Inflammatory macrophage treated with lipopolysaccharide for 1 hour (primary cell): ENCODE measurements around the gene RGS11.

Experiments
- DNase-seq, 2 donors: peaks; one replicate each; pipeline ENCODE4 v3.0.0-alpha.2; 2020 to 2022

Gene RGS11

DNA sequence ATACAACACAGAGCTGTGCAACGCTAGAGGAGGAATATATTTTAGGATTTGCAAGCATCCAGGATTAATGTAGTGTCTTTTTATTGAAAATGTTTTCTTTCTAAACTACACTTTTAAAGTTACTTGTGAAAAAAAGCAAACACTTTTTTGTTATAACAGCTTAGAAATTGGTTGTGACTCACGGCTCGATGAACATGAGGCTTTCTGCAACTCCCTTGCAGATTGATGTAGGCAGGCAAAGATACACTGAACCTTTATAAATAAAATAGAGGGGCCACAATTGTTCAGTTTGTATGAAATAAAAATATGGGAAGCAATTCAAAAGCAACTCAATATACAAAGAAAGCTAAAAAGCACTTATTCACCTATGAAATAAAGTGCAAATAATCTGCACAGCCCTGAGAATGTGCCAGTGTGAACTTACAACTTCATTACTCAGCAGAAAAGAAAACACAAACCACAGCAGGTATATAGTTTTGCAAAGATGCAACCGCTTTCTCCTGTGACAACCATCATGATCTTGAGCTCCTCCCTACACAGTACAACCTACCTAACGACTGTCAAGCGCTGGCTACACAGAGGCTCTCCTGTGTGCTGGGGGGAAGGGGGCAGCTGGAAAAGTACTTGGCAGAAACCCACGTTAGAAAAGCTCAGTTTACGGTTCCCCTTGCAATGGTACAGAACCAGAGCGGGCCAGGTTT, 47.4 kb downstream of the RGS11 start:
- no peak for DNase-seq

DNA sequence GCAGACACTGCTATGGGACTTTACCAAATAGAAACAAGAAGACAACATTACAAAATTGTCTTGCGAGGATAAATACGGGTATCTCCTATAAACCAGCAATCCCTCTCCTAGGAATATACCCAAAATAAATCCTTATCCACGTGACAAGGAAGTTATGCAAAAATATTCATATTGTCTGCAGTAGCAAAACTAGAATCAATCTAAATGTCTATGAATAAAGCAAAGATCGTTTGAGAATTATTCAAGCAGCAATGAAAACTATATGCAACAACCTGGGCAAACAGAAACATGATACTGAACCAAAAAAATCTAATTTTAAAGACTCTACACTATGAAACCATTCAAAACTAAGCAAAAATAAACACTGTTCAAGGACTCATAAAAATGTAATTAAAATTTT, 55.7 kb downstream of the RGS11 start:
- DNase-seq, result no peak
